Fibroblast of the conjunctiva (primary cell): ENCODE results near the gene HIVEP1.
"Not testable (repeated sequence)": the region's sequence is repeated elsewhere in the genome, so short reads cannot be mapped to it uniquely, and the experiment has no call there.

Experiments used
- DNase-seq: peaks from one replicate; pipeline ENCODE4 v3.0.0-alpha.2; 2010; ENCODE audit warnings: low read depth

HIVEP1 gene

GRCh38 chr6:12162213-12162612 is 150.1 kb downstream of the HIVEP1 start:
- no peak for DNase-seq

- no peak for DNase-seq
Measured at GRCh38 chr6:12163149-12163548, 151.0 kb downstream of the HIVEP1 start.

- no peak for DNase-seq
Measured at GRCh38 chr6:12163744-12164507, 151.8 kb downstream of the HIVEP1 start.

GRCh38 chr6:12164508-12164770 is 152.3 kb downstream of the HIVEP1 start:
- DNase-seq = no peak

GRCh38 chr6:12165297-12165696 is 153.2 kb downstream of the HIVEP1 start:
- no peak for DNase-seq

GRCh38 chr6:12165722-12166280 is 153.7 kb downstream of the HIVEP1 start:
- DNase-seq = no peak

GRCh38 chr6:12169377-12169776 is 157.3 kb downstream of the HIVEP1 start:
- DNase-seq = no peak

GRCh38 chr6:12170351-12171092 is 158.4 kb downstream of the HIVEP1 start:
- DNase-seq = peak; percentile 6

GRCh38 chr6:12171717-12172116 is 159.6 kb downstream of the HIVEP1 start:
- DNase-seq = no peak

- no peak for DNase-seq
Measured at GRCh38 chr6:12172572-12172971, 160.5 kb downstream of the HIVEP1 start.

- no peak for DNase-seq
Measured at GRCh38 chr6:12173181-12173580, 161.1 kb downstream of the HIVEP1 start.

GRCh38 chr6:12173661-12174060 is 161.5 kb downstream of the HIVEP1 start:
- no peak for DNase-seq

GRCh38 chr6:12174878-12175277 is 162.8 kb downstream of the HIVEP1 start:
- no peak for DNase-seq

- DNase-seq = no peak
Measured at GRCh38 chr6:12175626-12176025, 163.5 kb downstream of the HIVEP1 start.

- not testable (repeated sequence) for DNase-seq
Measured at GRCh38 chr6:12176782-12177181, 164.7 kb downstream of the HIVEP1 start.

GRCh38 chr6:12178521-12178920 is 166.4 kb downstream of the HIVEP1 start:
- no peak for DNase-seq

- no peak for DNase-seq
Measured at GRCh38 chr6:12181481-12181880, 169.4 kb downstream of the HIVEP1 start.

GRCh38 chr6:12182676-12183075 is 170.6 kb downstream of the HIVEP1 start:
- DNase-seq = no peak

GRCh38 chr6:12185081-12185673 is 173.1 kb downstream of the HIVEP1 start:
- DNase-seq = no peak

- DNase-seq = no peak
Measured at GRCh38 chr6:12186528-12186927, 174.4 kb downstream of the HIVEP1 start.

- no peak for DNase-seq
Measured at GRCh38 chr6:12189150-12189549, 177.0 kb downstream of the HIVEP1 start.

- no peak for DNase-seq
Measured at GRCh38 chr6:12189661-12190060, 177.5 kb downstream of the HIVEP1 start.

- no peak for DNase-seq
Measured at GRCh38 chr6:12190252-12190651, 178.1 kb downstream of the HIVEP1 start.
